ENCODE data around the gene RPN2.

Gene RPN2

DNA sequence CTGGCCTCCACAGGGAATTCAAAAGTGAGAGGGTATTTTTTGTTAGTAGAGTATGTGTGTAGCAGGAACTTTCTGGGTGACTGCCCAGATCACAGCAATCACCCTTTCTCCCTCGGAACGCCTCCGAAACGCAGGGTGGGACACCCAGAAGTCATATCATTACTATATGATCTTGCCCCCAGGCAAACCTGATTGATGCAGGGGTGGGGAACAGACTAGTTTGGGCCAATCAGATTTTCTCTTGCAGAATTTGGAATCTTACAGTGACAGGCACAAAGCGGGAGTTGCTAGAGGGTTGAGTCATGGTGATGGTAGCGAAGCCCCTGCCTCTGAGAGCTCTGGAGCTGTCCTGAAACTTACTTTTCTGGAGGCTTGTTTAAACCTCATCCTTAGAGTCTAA lies 16.5 kb upstream of the RPN2 start:
- TF ChIP-seq CTCF (IDR thresholded peaks at IDR 0.05; ENCODE audit: insufficient read depth, missing control alignments), result no peak
- DNase-seq (ENCODE audit: insufficient read length, low spot score), result no peak
- FAIRE-seq, result no peak

DNA sequence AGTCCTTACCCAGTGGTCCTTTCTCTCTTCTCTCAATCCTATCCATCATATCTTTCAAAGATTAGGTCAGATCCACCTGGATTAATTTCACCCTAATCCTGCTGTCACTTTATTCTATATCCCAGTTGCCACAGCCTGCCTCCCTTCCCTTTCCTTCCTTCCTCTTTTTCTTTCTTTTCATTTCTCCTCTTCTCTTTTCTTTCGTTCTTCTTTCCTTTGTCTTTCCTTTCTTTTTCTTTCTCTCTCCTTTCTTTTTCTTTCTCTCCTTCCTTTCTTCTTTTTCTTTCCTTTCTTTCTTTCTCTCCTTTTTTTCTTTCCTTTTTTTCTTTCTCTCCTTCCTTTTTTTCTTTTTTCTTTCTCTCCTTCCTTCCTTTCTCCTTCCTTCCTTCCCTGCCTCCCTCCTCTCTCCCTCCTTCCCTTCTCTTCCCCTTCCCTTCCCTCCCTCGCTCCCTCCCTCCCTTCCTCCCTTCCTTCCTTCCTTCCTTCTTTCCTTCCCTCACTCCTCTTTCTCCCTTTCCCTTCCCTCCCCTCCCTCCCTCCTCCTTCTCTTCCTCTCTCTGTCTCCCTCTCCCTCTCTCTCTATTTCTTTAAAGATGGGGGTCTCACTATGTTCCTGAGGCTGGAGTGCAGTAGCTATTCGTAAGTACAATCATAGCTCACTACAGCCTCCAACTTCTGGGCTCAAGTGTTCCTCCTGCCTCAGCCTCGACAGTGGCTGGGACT lies 15.1 kb upstream of the RPN2 start:
- DNase-seq (ENCODE audit: insufficient read length, low spot score) (no peak), FAIRE-seq (no peak)
- TF ChIP-seq CTCF (IDR thresholded peaks at IDR 0.05; ENCODE audit: insufficient read depth, missing control alignments), result no peak

DNA sequence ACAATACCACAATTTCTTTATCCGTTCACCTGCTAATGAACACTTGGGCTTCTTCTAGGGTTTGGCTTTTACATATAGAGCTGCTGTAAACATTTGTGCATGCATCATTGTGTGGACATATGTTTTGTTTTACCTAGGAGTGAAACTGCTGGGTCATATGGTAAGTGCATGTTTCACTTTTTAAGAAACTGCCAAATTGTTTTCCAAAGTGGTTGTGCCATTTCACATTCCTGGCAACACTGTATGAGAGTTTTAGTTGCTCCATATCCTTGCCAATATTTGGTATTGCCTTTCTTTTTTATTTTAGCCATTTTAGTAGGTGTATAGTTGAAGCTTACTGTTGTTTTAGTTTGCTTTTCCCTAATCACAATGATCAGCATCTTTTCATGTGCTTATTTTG lies 14.1 kb upstream of the RPN2 start:
- FAIRE-seq (no peak), DNase-seq (ENCODE audit: insufficient read length, low spot score) (no peak)
- no peak for TF ChIP-seq CTCF (IDR thresholded peaks at IDR 0.05; ENCODE audit: insufficient read depth, missing control alignments)

DNA sequence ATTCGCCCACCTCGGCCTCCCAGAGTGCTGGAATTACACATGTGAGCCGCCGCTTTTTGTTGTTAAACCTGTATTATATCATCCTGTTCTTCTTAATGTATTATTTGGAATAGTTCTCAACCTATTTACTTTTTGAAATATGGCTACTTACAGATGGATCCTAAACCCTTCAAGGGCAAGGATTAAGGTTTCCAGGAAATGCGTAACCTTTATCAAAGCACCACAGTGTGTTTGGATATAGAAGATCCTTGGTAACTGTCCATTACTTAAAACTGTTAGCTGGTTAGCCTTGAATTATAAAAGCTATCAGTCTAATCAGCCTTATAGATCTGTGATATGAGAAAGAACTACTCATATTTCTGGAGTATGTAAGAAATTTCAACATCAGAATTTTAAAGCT lies 12.3 kb upstream of the RPN2 start:
- TF ChIP-seq CTCF (IDR thresholded peaks at IDR 0.05; ENCODE audit: insufficient read depth, missing control alignments), result no peak
- FAIRE-seq (no peak), DNase-seq (ENCODE audit: insufficient read length, low spot score) (no peak)

DNA sequence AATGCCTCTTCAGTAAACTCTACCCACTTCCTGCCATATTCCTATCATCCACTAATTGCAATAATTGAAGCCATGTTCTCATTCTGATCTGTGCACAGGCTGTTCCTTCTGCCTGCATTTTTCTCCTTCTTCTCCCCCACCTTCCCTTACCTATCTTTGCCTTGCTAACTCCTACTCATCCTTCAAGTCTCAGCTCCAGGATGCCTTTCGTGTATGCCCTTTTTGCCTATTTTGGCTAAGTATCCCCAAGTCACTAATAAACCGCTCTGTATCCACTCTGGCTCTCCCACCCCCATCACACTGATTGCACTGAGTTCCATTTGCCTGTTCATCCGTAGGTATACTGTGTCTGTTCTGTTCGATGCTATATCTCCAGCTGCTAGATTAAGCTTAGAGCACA lies 6.3 kb upstream of the RPN2 start:
- FAIRE-seq (no peak), DNase-seq (ENCODE audit: insufficient read length, low spot score) (no peak)
- TF ChIP-seq CTCF (IDR thresholded peaks at IDR 0.05; ENCODE audit: insufficient read depth, missing control alignments), result no peak

DNA sequence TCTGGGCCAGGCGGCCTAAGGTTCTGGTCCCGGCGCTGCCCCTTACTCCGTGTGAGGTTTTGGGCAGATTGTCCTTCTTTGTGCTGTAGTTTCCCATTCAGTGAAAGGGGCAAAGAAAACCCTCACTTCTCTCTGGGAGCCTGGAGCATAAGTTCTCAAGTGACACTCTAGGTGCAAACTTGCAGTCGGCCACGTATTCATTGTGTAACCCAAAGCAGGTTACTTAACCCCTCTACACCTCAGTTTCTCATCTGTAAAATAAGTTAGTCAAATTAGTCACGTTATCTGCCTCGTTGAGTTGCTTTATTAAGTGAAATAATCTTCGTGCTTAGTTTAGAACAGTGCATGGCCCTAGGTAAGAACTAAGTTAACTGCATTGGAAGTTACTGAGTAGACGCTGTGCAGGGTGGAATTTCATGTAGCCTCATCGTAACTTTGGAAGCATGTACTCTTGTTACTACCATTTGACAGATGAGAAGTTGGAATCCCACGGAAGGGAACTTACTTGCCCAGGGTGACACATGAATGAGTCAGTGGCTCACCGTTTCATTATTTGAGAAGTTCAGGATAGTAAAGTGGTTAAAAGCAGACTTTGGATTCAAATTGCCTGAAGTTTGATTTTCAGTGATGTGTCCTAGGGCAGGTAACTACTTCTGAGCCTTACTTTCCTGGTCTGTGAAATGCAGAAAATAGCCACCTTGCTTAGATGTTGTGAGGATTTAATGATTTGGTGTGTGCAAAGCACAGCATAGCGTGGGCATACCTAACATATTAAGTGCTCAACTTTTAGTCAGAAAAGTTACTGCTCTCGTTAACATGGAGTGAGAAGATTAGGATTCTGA lies 774 bp downstream of the RPN2 start:
- no peak for FAIRE-seq
- no peak for TF ChIP-seq CTCF (IDR thresholded peaks at IDR 0.05; ENCODE audit: insufficient read depth, missing control alignments)
- DNase-seq (ENCODE audit: insufficient read length, low spot score), result no peak

DNA sequence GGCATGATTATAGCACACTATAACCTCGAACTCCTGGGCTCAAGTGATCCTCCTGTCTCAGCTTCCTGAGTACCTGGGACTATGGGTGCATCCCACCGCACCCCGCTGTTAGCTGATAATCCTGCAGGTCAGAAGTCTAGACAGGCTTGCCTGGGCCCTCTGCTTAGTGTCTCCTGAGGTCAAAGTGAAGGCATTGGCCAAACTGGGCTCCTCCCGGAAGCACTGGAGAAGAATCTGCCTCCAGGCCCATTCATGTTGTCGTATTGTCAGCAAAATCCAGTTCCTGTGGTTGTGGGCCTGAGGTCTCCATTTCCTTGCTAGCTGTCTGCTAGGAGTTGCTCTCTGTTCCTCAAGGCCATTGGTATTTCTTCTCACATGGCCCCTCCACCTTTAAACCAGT lies 6.6 kb downstream of the RPN2 start:
- no peak for FAIRE-seq
- DNase-seq (ENCODE audit: insufficient read length, low spot score), result no peak
- no peak for TF ChIP-seq CTCF (IDR thresholded peaks at IDR 0.05; ENCODE audit: insufficient read depth, missing control alignments)

Data from D721Med (cell line).